ENCODE data around the gene PPP2R5C.

- TF ChIP-seq ZNF555 (tag by site-specific recombination; conservative IDR thresholded peaks at IDR 0.05) = no peak
- no peak for TF ChIP-seq REST (tag by site-specific recombination; IDR thresholded peaks at IDR 0.05)
- no peak for TF ChIP-seq KLF9 (tag by site-specific recombination; IDR thresholded peaks at IDR 0.05; ENCODE audit: low read depth)
These were observed 118.2 kb downstream of the PPP2R5C start for GRCh38 chr14:101879529-101880336.

All from HEK293 (cell line).